Spleen (tissue), 11 donors: ENCODE measurements around the gene TP63. TPM values are rescaled to one million over a fixed set of nuclear protein-coding genes. Genes with fewer than 3 reads are reported as not detected.

Experiments
- DNase-seq: peaks from one replicate; pipeline ENCODE4 v3.0.0-alpha.2; 2020
- H3K27ac ChIP-seq, 8 donors: fragments of 200-600 bp; sonication (generic) in 7 of 8; 1 replicate in 4 of 8; 2 replicates in 4 of 8; pipeline versions ENCODE4 v1.5.0 to v1.8.0; 2016 to 2021; ENCODE audit warnings: inconsistent platforms in 4 of 8, mild to moderate bottlenecking in 4 of 8, moderate library complexity in 1 of 8
- H3K27me3 ChIP-seq, 7 donors: fragments of 200-600 bp; sonication (generic) in 6 of 7; replicated peaks in 1 of 7; 1 replicate in 4 of 7; 2 replicates in 3 of 7; pipeline versions ENCODE4 v1.5.0 to v1.8.0; 2016 to 2021; ENCODE audit warnings: inconsistent platforms in 3 of 7, mild to moderate bottlenecking in 1 of 7
- H3K36me3 ChIP-seq, 6 donors: fragments of 200-600 bp; sonication (generic) in 5 of 6; 1 replicate in 4 of 6; 2 replicates in 2 of 6; pipeline versions ENCODE4 v1.5.0 to v1.8.0; 2016 to 2021; ENCODE audit warnings: inconsistent platforms in 2 of 6
- H3K4me1 ChIP-seq, 6 donors: fragments of 200-600 bp; sonication (generic) in 5 of 6; 1 replicate in 3 of 6; 2 replicates in 3 of 6; pipeline versions ENCODE4 v1.5.0 to v1.8.0; 2016 to 2021; ENCODE audit warnings: inconsistent platforms in 3 of 6
- H3K4me3 ChIP-seq, 8 donors: fragments of 200-600 bp; sonication (generic) in 7 of 8; 1 replicate in 4 of 8; 2 replicates in 4 of 8; pipeline versions ENCODE4 v1.5.0 to v1.8.0; 2016 to 2021; ENCODE audit warnings: inconsistent platforms in 4 of 8, mild to moderate bottlenecking in 4 of 8, moderate library complexity in 2 of 8
- H3K9me3 ChIP-seq, 8 donors: fragments of 200-600 bp; sonication (generic) in 7 of 8; 1 replicate in 4 of 8; 2 replicates in 4 of 8; pipeline versions ENCODE4 v1.5.0 to v1.8.0; 2016 to 2021; ENCODE audit warnings: inconsistent platforms in 4 of 8
- POLR2A ChIP-seq, 3 donors: fragments of 450-650 bp; IDR thresholded peaks; one replicate each; pipeline ENCODE4 v1.5.1; 2017; ENCODE audit warnings: antibody characterized with exemption in 3 of 3, mild to moderate bottlenecking in 1 of 3
- POLR2AphosphoS5 ChIP-seq, 3 donors: sonication (generic); formaldehyde crosslinking; IDR thresholded peaks; one replicate each; pipeline ENCODE4 v1.5.1; 2017; ENCODE audit warnings: antibody characterized with exemption in 3 of 3
- WGBS, 5 donors: extraction: QIAGEN DNeasy Blood & Tissue Kit in 3 of 5; methylation state at CpG; one replicate each; pipeline versions ENCODE4 v1.1.5 to v1.1.7; 2013 to 2018; 5-methylcytosine and 5-hydroxymethylcytosine counted together
- intact Hi-C: fragments of 100-400 bp; cut with DNase I; formaldehyde crosslinking; loops from one replicate; pipeline ENCODE4 v1.15.0; 2023; ENCODE audit warnings: low total_unique reads
- polyA plus RNA-seq, 3 donors: library from polyadenylated mRNA; stranded (reverse); fragments of 200-250 nt; gene quantifications; one replicate each; pipeline ENCODE4 v1.2.1, GENCODE V29; 2013
- total RNA-seq, 7 donors: library from RNA; depleted of rRNA in 3 of 7; stranded (reverse); fragments of >200 nt in 3 of 7; fragmentation: NEBNext Ultra II Directional in 4 of 7; extraction: Animal tissue kit (Norgen Biotek cat#: 25700) in 4 of 7; gene quantifications; one replicate each; pipeline versions ENCODE4 v1.1.0 to v1.2.1, GENCODE V29; 2016 to 2021
- TF ChIP-seq, protein P1 (sequence below), 11 experiments: fragments of 200-600 bp in 7 of 11; fragments of 450-650 bp in 4 of 11; sonication (generic) in 4 of 11; IDR thresholded peaks in 8 of 11; conservative IDR thresholded peaks in 3 of 11; 1 replicate in 7 of 11; 2 replicates in 4 of 11; pipeline versions ENCODE4 v1.4.0 to v1.8.0; 2016 to 2021; ENCODE audit warnings: antibody characterized with exemption in 11 of 11, inconsistent platforms in 4 of 11, mild to moderate bottlenecking in 1 of 11
- donor health status: healthy with polysubstance abuse.
- donor health status: DM: no; HTN: no; CAD: no; lungs with moderate emphysema.
- donor health status: DM: no; HTN: no; CAD: no.
- donor health status: Bipolar disorder and iron deficiency.
- donor health status: healthy.
- donor health status: DM: no; HTN: no; CAD: no.
- donor health status: DM: yes; HTN: yes; CAD: no.

The TP63 gene
- total and polyA plus RNA-seq, 10 donors, result 0.09 to 0.68 (median 0.29) TPM

DNA sequence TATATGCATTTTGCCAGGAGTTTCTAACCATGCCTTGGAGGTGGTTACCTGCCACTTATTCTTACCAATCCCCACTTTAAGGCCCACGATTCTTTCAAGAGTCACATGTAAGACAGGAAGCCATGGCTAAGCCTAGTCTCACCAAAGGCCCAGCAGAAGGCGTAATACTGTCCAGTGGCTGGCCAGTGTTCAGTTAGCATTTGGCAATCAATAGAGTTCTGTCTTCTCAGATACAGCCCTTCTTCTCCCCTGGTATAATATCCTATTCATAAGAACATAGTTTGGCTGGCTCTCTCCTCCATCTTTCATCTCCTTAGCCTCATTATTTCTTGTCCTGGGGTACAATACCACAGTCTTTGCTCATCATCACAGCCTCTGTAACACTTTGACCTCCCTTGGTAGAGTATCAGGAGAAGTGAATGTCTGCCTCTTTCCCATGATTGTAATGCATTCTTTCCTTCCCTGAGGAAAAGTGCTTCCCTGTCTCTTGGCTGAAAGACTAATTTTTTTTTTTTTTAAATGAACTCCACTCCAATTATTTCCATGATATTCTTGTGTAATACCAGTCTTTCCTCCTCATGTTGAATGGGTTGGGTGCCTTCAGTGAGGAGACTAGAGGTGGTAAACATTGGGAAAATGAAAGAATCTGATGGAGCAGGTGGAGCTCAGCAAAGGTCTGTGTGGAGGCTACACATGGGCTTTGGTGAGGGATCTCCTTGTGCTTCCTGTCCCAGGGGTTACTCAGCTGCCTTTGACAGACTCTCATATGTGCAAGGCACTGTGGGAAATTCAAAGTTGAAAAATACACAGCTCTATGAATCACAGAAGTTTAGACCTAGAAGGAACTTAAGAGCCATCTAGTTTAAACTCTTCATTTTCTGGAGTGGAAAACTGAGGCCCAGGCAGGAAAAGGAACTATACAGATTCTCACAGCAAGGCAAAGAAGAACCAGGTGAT is 271.3 kb downstream of the TP63 start:
- Histone ChIP-seq H3K27me3 (no peaks in the 10 kb centered on the region), H3K4me1 (no peaks in the 10 kb centered on the region), H3K36me3 (no peaks in the 10 kb centered on the region), H3K27ac (no peak overlapping the region), H3K4me3 (no peak overlapping the region), H3K9me3 (no peaks in the 10 kb centered on the region)
- TF ChIP-seq POLR2A (IDR thresholded peaks at IDR 0.05) (no peak), POLR2AphosphoS5 (IDR thresholded peaks at IDR 0.05) (no peak)
- TF ChIP-seq, protein P1, sequence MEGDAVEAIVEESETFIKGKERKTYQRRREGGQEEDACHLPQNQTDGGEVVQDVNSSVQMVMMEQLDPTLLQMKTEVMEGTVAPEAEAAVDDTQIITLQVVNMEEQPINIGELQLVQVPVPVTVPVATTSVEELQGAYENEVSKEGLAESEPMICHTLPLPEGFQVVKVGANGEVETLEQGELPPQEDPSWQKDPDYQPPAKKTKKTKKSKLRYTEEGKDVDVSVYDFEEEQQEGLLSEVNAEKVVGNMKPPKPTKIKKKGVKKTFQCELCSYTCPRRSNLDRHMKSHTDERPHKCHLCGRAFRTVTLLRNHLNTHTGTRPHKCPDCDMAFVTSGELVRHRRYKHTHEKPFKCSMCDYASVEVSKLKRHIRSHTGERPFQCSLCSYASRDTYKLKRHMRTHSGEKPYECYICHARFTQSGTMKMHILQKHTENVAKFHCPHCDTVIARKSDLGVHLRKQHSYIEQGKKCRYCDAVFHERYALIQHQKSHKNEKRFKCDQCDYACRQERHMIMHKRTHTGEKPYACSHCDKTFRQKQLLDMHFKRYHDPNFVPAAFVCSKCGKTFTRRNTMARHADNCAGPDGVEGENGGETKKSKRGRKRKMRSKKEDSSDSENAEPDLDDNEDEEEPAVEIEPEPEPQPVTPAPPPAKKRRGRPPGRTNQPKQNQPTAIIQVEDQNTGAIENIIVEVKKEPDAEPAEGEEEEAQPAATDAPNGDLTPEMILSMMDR (IDR thresholded peaks at IDR 0.05 in 8 of 11, conservative IDR thresholded peaks at IDR 0.05 in 3 of 11), result no peak
- 73 to 98% (median 86%) methylated on average over 2 of the region's 2 CpGs for WGBS, 5 donors
- DNase-seq, result no peak
- intact Hi-C loops, result no loop called here

DNA sequence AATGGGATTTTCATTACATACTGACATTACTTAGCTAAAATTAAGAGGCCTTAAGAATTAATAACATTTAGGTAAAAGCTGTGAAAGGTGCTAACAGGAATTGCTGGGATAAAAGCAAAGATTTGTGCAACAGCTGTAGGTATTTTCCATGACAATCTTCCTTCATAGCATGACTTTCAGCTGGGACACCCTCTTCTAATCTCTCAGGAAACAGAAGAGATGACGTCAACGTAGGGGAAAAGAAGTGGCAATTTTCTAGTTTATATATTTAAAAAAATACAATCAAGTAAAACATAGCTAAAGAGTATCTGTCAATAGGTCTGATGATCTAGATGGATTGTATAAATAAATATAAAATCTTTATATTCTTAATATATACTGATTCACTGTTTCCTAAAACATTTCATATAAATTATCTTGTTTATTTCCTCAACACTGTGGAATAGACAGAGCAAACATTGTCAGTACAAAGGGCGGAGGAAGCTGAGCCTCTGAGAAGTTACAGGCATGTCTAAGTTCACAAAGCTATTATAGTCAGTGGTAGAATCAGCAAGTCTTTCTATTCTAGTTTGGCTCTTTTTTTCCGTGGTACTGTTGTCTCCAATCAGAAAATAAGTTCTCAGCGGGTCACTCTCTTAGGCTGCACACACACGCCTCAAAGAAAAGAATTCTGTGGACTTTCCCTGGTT is 272.5 kb downstream of the TP63 start:
- WGBS, 5 donors, result 61 to 73% (median 70%) methylated on average over 6 of the region's 6 CpGs
- no peak for DNase-seq
- intact Hi-C loops, result no loop called here

DNA sequence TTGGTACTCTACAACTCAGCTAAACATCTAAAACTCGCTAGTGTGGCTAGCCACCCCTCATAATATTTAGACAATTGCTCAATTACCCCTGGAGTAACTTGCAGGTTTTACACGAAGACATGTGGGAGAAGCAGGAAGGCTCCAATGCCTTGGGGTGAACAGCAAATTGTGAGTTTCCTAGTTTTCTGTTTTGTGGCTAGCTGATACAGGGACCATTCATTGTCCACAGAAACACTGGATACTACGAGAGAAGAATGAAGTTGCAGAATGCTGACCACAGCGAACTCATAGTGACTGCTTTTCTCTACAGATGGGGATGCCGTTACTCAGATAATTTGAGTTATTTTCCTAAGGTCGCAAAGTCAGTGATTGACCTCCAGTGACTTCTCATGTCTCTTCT is 276.6 kb downstream of the TP63 start:
- WGBS, 5 donors, result 72 to 88% (median 86%) methylated on average over 6 of the region's 6 CpGs
- H3K9me3 ChIP-seq, result no peaks in the 10 kb centered on the region
- no peaks in the 10 kb centered on the region for H3K4me1 ChIP-seq
- H3K27ac ChIP-seq, result no peak overlapping the region
- no peaks in the 10 kb centered on the region for H3K36me3 ChIP-seq
- no peak overlapping the region for H3K4me3 ChIP-seq
- H3K27me3 ChIP-seq, result no peaks in the 10 kb centered on the region
- no peak for TF ChIP-seq POLR2A (IDR thresholded peaks at IDR 0.05)
- no peak for TF ChIP-seq POLR2AphosphoS5 (IDR thresholded peaks at IDR 0.05)
- TF ChIP-seq, protein P1 (IDR thresholded peaks at IDR 0.05 in 8 of 11, conservative IDR thresholded peaks at IDR 0.05 in 3 of 11), result no peak
- intact Hi-C loops, result no loop called here
- DNase-seq, result no peak

More for the DNA sequence above, 272.5 kb downstream of the TP63 start:
- Histone ChIP-seq H3K27me3 (no peaks in the 10 kb centered on the region), H3K4me1 (no peaks in the 10 kb centered on the region), H3K9me3 (no peaks in the 10 kb centered on the region), H3K4me3 (no peak overlapping the region), H3K27ac (no peak overlapping the region), H3K36me3 (no peaks in the 10 kb centered on the region)
- TF ChIP-seq POLR2AphosphoS5 (IDR thresholded peaks at IDR 0.05) (no peak), POLR2A (IDR thresholded peaks at IDR 0.05) (no peak)
- TF ChIP-seq, protein P1 (IDR thresholded peaks at IDR 0.05 in 8 of 11, conservative IDR thresholded peaks at IDR 0.05 in 3 of 11), result no peak

DNA sequence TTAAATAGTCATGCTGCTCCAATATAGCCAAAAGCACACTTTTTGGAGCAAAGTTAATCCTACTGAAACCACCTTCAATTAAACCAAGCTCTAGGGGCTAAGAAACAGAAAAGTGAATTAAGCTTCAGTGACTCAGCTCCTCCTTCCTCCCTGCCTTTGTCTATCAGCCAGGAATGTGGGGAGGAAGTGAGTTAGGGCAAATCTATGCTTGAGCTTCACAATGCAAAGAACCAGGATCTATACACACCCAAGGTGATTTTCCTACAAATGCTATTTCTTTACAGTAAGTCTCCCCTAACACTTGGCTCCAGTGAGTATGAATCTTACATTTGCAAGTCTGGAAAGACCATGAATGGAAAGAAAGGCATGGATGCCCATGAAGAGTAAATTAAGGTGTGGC is 277.5 kb downstream of the TP63 start:
- TF ChIP-seq, protein P1 (IDR thresholded peaks at IDR 0.05 in 8 of 11, conservative IDR thresholded peaks at IDR 0.05 in 3 of 11), result no peak
- TF ChIP-seq POLR2A (IDR thresholded peaks at IDR 0.05) (no peak), POLR2AphosphoS5 (IDR thresholded peaks at IDR 0.05) (no peak)
- intact Hi-C loops, result no loop called here
- H3K27ac ChIP-seq, result no peak overlapping the region

More for the DNA sequence above, 277.5 kb downstream of the TP63 start:
- no peaks in the 10 kb centered on the region for H3K9me3 ChIP-seq
- no peak for DNase-seq
- no peaks in the 10 kb centered on the region for H3K4me1 ChIP-seq
- H3K4me3 ChIP-seq, result no peak overlapping the region
- no peaks in the 10 kb centered on the region for H3K27me3 ChIP-seq
- H3K36me3 ChIP-seq, result no peaks in the 10 kb centered on the region
